HFFc6 (cell line): ENCODE results near the gene FMN1. TPM values are rescaled to one million over a fixed set of nuclear protein-coding genes. Genes with fewer than 3 reads are reported as not detected.
"Not testable (repeated sequence)": the region's sequence is repeated elsewhere in the genome, so short reads cannot be mapped to it uniquely, and the experiment has no call there.

Source experiments
- DNase-seq: peaks from one replicate; pipeline ENCODE4 v3.0.0-alpha.2; 2018
- H3K27ac Mint-ChIP-seq: 2 replicates; pipeline ENCODE4 v1.8.0; 2020; ENCODE audit warnings: mild to moderate bottlenecking, mixed read lengths
- H3K27me3 Mint-ChIP-seq: 2 replicates; pipeline ENCODE4 v1.8.0; 2021; ENCODE audit warnings: mild to moderate bottlenecking, moderate library complexity, mixed read lengths; ENCODE audit not compliant: insufficient read depth
- H3K36me3 Mint-ChIP-seq: 2 replicates; pipeline ENCODE4 v1.8.0; 2021; ENCODE audit warnings: low read depth, mixed read lengths
- H3K4me1 Mint-ChIP-seq: 2 replicates; pipeline ENCODE4 v1.8.0; 2020; ENCODE audit warnings: low read depth, mixed read lengths
- H3K4me3 Mint-ChIP-seq: 2 replicates; pipeline ENCODE4 v1.8.0; 2020; ENCODE audit warnings: mild to moderate bottlenecking, moderate library complexity, mixed read lengths
- H3K9me3 Mint-ChIP-seq: 2 replicates; pipeline ENCODE4 v1.8.0; 2020; ENCODE audit warnings: mild to moderate bottlenecking, mixed read lengths
- CTCF ChIP-seq: fragments of 200-600 bp; sonication (generic); IDR thresholded peaks from 2 replicates; pipeline ENCODE4 v1.5.0; 2021; ENCODE audit warnings: antibody characterized with exemption, mild to moderate bottlenecking
- total RNA-seq, 6 experiments: library from RNA; stranded (reverse); fragmentation: NEBNext Ultra II Directional; extraction: Animal tissue kit (Norgen Biotek cat#: 25700); gene quantifications; 2 replicates in 1 of 6; 3 replicates in 5 of 6; pipeline ENCODE4 v1.2.3, GENCODE V29; 2021

Gene FMN1
- total RNA-seq, 6 experiments from 2014 or later = 8.3 to 14.0 (median 12.6) TPM

DNA sequence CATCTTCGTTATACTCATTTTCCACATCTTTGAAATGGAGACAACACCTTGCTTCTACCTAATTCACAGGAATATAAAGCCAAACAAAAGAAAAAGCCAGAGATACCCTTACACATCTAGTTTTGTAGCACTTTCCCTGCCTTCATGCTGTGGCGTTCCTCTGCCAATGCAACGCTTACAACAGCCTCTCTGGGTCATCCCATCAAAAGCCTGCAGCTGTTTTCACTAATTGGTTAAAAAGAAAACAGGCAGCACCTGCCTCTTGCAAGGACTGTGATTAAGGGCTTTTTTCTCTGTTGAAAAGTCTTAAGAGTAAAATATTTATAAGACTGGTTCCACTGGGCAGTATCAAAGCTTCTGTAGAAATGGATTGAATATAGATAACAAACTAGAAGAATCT, 120.3 kb downstream of the FMN1 start:
- Mint-ChIP-seq H3K4me3 (no peak overlapping the region), H3K27me3 (no peaks in the 10 kb centered on the region; the same call in 1 of the 2 replicates), H3K27ac (no peak overlapping the region), H3K36me3 (no peaks in the 10 kb centered on the region), H3K4me1 (peaks cover 3% of the 10 kb centered on the region), H3K9me3 (no peaks in the 10 kb centered on the region)
- no peak for DNase-seq
- no peak for TF ChIP-seq CTCF

DNA sequence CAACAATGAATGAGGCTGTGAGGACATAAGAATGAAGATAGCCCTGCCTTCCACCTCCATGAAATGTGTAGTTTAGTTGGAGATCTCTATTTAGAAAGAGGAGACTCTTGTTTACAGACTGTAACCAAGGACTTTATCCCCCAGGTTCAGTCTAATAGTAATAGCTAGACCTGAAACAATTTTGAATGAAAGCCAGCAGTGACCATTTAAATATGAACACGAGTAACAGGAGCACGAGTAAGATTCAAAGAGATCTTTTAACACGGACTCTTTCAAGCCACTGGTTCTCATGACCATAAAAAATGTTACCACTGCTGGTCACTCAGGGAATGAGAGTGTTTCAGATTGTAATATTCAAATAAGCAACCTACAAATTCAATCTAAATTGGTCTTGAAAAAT, 123.1 kb downstream of the FMN1 start:
- no peak for TF ChIP-seq CTCF
- Mint-ChIP-seq H3K36me3 (peaks cover 6% of the 10 kb centered on the region; the same call in 1 of the 2 replicates), H3K27me3 (peaks cover 1% of the 10 kb centered on the region; the same call in 1 of the 2 replicates), H3K27ac (no peak overlapping the region), H3K4me3 (no peak overlapping the region), H3K4me1 (peaks cover 30% of the 10 kb centered on the region), H3K9me3 (no peaks in the 10 kb centered on the region)
- DNase-seq = no peak

DNA sequence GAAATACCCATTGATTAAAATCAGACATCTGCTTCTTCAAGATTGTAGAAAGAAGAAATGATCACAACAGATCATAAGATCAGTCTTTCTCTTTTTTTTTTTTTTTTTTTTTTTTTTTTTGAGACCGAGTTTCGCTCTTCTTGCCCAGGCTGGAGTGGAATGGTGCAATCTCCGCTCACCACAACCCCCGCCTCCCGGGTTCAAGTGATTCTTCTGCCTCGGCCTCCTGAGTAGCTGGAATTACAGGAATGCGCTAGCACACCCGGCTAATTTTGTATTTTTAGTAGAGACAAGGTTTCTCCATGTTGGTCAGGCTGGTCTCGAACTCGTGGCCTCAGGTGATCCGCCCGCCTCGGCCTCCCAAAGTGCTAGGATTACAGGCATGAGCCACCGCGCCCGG, 124.6 kb downstream of the FMN1 start:
- H3K9me3 Mint-ChIP-seq, H3K27ac Mint-ChIP-seq, DNase-seq, H3K4me3 Mint-ChIP-seq, H3K36me3 Mint-ChIP-seq, H3K27me3 Mint-ChIP-seq: not testable (repeated sequence)
- peaks cover 46% of the 10 kb centered on the region for H3K4me1 Mint-ChIP-seq

GRCh38 chr15:33069161-33069560, 125.4 kb downstream of the FMN1 start:
- DNase-seq = no peak
- peaks cover 53% of the 10 kb centered on the region for H3K4me1 Mint-ChIP-seq
- H3K27ac Mint-ChIP-seq = peak overlapping the region; percentile 98
- H3K9me3 Mint-ChIP-seq = no peaks in the 10 kb centered on the region
- peaks cover 6% of the 10 kb centered on the region; the same call in 1 of the 2 replicates for H3K36me3 Mint-ChIP-seq
- no peak for TF ChIP-seq CTCF
- H3K4me3 Mint-ChIP-seq = peak overlapping the region; percentile 89; the same call in 1 of the 2 replicates
- peaks cover 1% of the 10 kb centered on the region; the same call in 1 of the 2 replicates for H3K27me3 Mint-ChIP-seq

- Mint-ChIP-seq H3K9me3 (no peaks in the 10 kb centered on the region), H3K27ac (peak overlapping the region; percentile 98)
Measured at GRCh38 chr15:33068511-33068990, 126.0 kb downstream of the FMN1 start.

More at GRCh38 chr15:33068511-33068990, 126.0 kb downstream of the FMN1 start:
- H3K27me3 Mint-ChIP-seq = peaks cover 1% of the 10 kb centered on the region; the same call in 1 of the 2 replicates
- peak overlapping the region; percentile 89 for H3K4me3 Mint-ChIP-seq
- peaks cover 7% of the 10 kb centered on the region for H3K36me3 Mint-ChIP-seq
- no peak for TF ChIP-seq CTCF
- peak; percentile 48 for DNase-seq
- peaks cover 59% of the 10 kb centered on the region for H3K4me1 Mint-ChIP-seq
